GM12872 (cell line): ENCODE data around the gene CISD1.

ENCODE experiments used
- CTCF ChIP-seq: IDR thresholded peaks from 3 replicates; pipeline ENCODE4 v1.5.1; 2011; ENCODE audit warnings: low read depth, mild to moderate bottlenecking, low read length, moderate library complexity; ENCODE audit not compliant: insufficient read depth

The CISD1 gene

DNA sequence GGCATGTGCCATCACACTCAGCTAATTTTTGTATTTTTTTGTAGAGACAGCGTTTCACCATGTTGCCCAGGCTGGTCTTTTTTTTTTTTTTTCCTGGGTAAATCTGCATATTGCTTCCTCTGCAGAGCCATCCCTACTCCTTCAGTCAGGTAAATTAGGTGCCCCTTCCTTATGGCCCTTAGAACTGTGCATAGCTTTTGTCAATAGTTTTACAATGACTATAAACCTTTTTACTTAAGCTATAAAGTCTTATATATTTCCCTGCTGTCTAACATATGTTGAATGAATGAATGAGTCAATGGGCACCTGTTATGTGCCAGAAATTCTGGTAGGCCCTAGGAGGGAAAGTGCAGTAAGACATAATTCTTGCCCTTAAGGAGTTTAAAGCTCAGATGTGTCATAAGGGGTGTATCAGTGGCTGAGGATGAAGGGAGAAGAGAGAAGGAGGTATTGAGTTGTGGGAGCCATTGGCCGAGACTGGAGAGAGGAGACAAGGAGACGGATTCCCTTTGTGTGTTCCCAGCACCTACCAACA lies 35.2 kb downstream of the CISD1 start:
- TF ChIP-seq CTCF = no peak

DNA sequence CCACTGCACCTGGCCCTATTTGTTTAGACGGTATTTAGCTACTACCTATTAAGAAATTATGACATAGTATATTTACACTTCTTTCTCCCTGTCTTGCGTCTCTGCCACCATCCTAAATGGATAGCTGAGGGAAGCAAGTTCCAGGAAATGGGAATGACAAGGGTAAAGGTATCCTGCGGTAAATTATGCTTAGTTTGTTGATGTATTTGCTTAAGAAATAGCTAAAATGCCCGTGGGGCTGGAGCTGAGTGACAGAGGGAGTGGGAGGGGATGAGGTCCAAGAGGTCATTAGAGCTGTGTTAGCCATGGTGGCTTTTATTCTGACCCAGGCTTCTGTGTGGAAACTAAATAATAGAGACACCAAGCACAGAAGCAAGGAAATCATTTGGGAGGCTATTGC lies 36.9 kb downstream of the CISD1 start:
- TF ChIP-seq CTCF = no peak

GRCh38 chr10:58307676-58308075 lies 38.7 kb downstream of the CISD1 start:
- TF ChIP-seq CTCF = no peak

GRCh38 chr10:58311026-58311425 lies 42.1 kb downstream of the CISD1 start:
- TF ChIP-seq CTCF = no peak

- no peak for TF ChIP-seq CTCF
Observed at GRCh38 chr10:58316874-58317273, 47.9 kb downstream of the CISD1 start.

DNA sequence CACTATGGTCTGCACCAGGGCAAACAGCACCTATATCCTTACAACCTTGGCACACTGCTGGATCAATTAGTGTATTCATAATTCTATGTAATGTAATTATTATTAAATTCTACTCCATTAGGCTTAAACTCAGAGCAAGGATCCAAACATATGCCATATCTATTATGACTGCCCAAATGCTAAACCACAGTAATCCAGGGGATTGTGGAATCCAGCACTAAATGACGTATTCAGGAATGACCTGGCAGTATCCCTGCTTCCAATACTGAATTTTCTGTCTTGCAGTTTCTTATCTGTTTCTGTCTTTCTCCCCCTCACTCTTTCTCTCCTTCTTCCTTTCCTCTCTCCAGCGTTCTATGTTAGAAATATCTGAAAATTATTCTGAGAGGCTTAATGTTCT lies 49.4 kb downstream of the CISD1 start:
- TF ChIP-seq CTCF = no peak

GRCh38 chr10:58319599-58319998 lies 50.6 kb downstream of the CISD1 start:
- TF ChIP-seq CTCF = no peak
